ENCODE results near the gene FSHR. TPM values are rescaled to one million over a fixed set of nuclear protein-coding genes. Genes with fewer than 3 reads are reported as not detected.

The FSHR gene
- total RNA-seq, 4 donors from 2014 or later, result not detected

GRCh38 chr2:49026706-49027105 lies 127.6 kb downstream of the FSHR start:
- no peaks in the 10 kb centered on the region for H3K4me1 ChIP-seq
- no peak for DNase-seq
- H3K4me3 ChIP-seq, result no peak overlapping the region
- H3K9me3 ChIP-seq, result no peaks in the 10 kb centered on the region
- no peaks in the 10 kb centered on the region for H3K27me3 ChIP-seq
- H3K27ac ChIP-seq, result no peak overlapping the region
- TF ChIP-seq CTCF (IDR thresholded peaks at IDR 0.05), result no peak
- TF ChIP-seq POLR2A (IDR thresholded peaks at IDR 0.05), result no peak
- no peaks in the 10 kb centered on the region for H3K36me3 ChIP-seq

- Histone ChIP-seq H3K9me3 (no peaks in the 10 kb centered on the region), H3K4me3 (no peak overlapping the region), H3K27me3 (no peaks in the 10 kb centered on the region), H3K36me3 (no peaks in the 10 kb centered on the region), H3K27ac (no peak overlapping the region), H3K4me1 (no peaks in the 10 kb centered on the region)
- TF ChIP-seq POLR2A (IDR thresholded peaks at IDR 0.05), result no peak
- TF ChIP-seq CTCF (IDR thresholded peaks at IDR 0.05), result no peak
- DNase-seq, result no peak
Observed at GRCh38 chr2:49021271-49021670, 133.0 kb downstream of the FSHR start.

- no peak for DNase-seq
- no peak for TF ChIP-seq POLR2A (IDR thresholded peaks at IDR 0.05)
- no peaks in the 10 kb centered on the region for H3K36me3 ChIP-seq
- H3K27me3 ChIP-seq, result no peaks in the 10 kb centered on the region
- no peaks in the 10 kb centered on the region for H3K4me1 ChIP-seq
- H3K4me3 ChIP-seq, result no peak overlapping the region
- no peaks in the 10 kb centered on the region for H3K9me3 ChIP-seq
- H3K27ac ChIP-seq, result no peak overlapping the region
Observed at GRCh38 chr2:49005261-49005660, 149.1 kb downstream of the FSHR start.

- H3K36me3 ChIP-seq, result no peaks in the 10 kb centered on the region
- H3K4me1 ChIP-seq, result no peaks in the 10 kb centered on the region
- no peak overlapping the region for H3K27ac ChIP-seq
- H3K9me3 ChIP-seq, result no peaks in the 10 kb centered on the region
- H3K27me3 ChIP-seq, result no peaks in the 10 kb centered on the region
- no peak for TF ChIP-seq CTCF (IDR thresholded peaks at IDR 0.05)
- TF ChIP-seq POLR2A (IDR thresholded peaks at IDR 0.05), result no peak
- DNase-seq, result peak in 1 of 3 donors; percentile 52
- H3K4me3 ChIP-seq, result no peak overlapping the region
Observed at GRCh38 chr2:49004036-49004626, 150.2 kb downstream of the FSHR start.

- no peaks in the 10 kb centered on the region for H3K4me1 ChIP-seq
- no peak for TF ChIP-seq CTCF (IDR thresholded peaks at IDR 0.05)
- TF ChIP-seq POLR2A (IDR thresholded peaks at IDR 0.05), result no peak
- H3K36me3 ChIP-seq, result no peaks in the 10 kb centered on the region
- no peaks in the 10 kb centered on the region for H3K27me3 ChIP-seq
- no peaks in the 10 kb centered on the region for H3K9me3 ChIP-seq
- no peak overlapping the region for H3K4me3 ChIP-seq
- no peak overlapping the region for H3K27ac ChIP-seq
- DNase-seq, result no peak
Observed at GRCh38 chr2:49003201-49003600, 151.1 kb downstream of the FSHR start.

GRCh38 chr2:49002750-49003149 lies 151.6 kb downstream of the FSHR start:
- Histone ChIP-seq H3K4me1 (no peaks in the 10 kb centered on the region), H3K4me3 (no peak overlapping the region)
- DNase-seq, result no peak

More at GRCh38 chr2:49002750-49003149, 151.6 kb downstream of the FSHR start:
- Histone ChIP-seq H3K27me3 (no peaks in the 10 kb centered on the region), H3K36me3 (no peaks in the 10 kb centered on the region), H3K9me3 (no peaks in the 10 kb centered on the region), H3K27ac (no peak overlapping the region)
- TF ChIP-seq POLR2A (IDR thresholded peaks at IDR 0.05) (no peak), CTCF (IDR thresholded peaks at IDR 0.05) (no peak)
